ENCODE results near the gene RREB1. TPM values are rescaled to one million over a fixed set of nuclear protein-coding genes. Genes with fewer than 3 reads are reported as not detected.

The RREB1 gene
- total RNA-seq, 4 donors from 2014 or later, result 73.9 to 214 (median 107) TPM

- no peaks in the 10 kb centered on the region for H3K36me3 ChIP-seq
- no peaks in the 10 kb centered on the region for H3K27me3 ChIP-seq
- peaks cover 46 to 98% (median 73%) of the 10 kb centered on the region in 4 donors for H3K4me1 ChIP-seq
- intact Hi-C loops (cut with DNase I; ENCODE audit: low total_unique reads) (loop anchor here (5.0 kb wide), 1 partner anchor 51 kb away; the partner anchor contains the start of gene RREB1), in situ Hi-C loops (cut with MboI; ENCODE audit: low pct_ligation_motif_present in 1 of 4, low pct_unique_long_range_greater_than_20kb in 1 of 4, low sequenced_read_pairs in 3 of 4) (no loop called here)
- no peaks in the 10 kb centered on the region for H3K9me3 ChIP-seq
- H3K4me3 ChIP-seq, result no peak overlapping the region
- WGBS, 2 donors (ENCODE audit: low coverage in 1 of 2), result 75% methylated on average over 5 to 6 of the region's 6 CpGs
- H3K27ac ChIP-seq, result peak overlapping the region; percentile 7 to 66 (median 42)
- DNase-seq, result no peak
- TF ChIP-seq EP300 (IDR thresholded peaks at IDR 0.05; ENCODE audit: low read depth) (no peak), POLR2AphosphoS5 (IDR thresholded peaks at IDR 0.05) (no peak), POLR2A (IDR thresholded peaks at IDR 0.05) (no peak), CTCF (IDR thresholded peaks at IDR 0.05) (no peak)
Observed at GRCh38 chr6:7157752-7158616, 50.2 kb downstream of the RREB1 start.

DNA sequence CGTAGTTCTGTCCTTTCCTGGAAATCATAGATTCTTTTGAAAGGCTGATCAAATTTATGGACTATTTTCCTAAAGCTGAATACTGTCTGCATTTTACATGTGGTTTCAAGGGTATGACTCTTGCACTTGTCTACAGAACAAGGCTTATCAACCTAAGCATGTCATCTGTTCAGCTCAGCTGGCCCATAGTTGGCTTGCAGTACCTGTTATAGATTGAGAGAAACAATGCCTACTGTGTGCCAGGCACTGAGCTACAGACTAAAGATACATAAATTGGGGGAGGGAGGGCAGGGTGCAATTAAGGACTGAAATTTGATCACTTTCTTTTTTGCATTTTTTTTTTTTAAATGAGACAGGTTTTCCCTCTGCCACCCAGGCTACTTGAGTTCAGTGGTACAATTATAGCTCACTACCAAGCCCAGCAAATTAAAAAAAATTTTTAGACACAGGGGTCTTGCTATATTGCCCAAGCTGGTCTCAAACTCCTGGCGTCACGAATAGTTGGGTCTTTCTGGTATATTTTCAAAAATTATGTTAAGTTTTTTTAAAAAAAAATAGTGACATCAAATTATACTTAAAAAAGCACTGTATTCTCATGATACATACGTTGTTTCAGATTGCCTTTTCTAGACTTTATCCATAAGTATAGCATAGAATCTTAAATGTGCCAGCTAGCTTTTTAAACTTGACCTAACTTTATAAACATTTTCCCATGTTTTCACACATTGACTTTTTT is 52.2 kb downstream of the RREB1 start:
- in situ Hi-C loops (cut with MboI; ENCODE audit: low pct_ligation_motif_present in 1 of 4, low pct_unique_long_range_greater_than_20kb in 1 of 4, low sequenced_read_pairs in 3 of 4) (no loop called here), intact Hi-C loops (cut with DNase I; ENCODE audit: low total_unique reads) (loop anchor here (5.0 kb wide), 1 partner anchor 53 kb away; the partner anchor contains the start of gene RREB1)
- Histone ChIP-seq H3K4me1 (peaks cover 45 to 97% (median 83%) of the 10 kb centered on the region in 4 donors), H3K27ac (peak overlapping the region; percentile 4 to 84 (median 62)), H3K27me3 (no peaks in the 10 kb centered on the region), H3K4me3 (no peak overlapping the region), H3K9me3 (no peaks in the 10 kb centered on the region), H3K36me3 (no peaks in the 10 kb centered on the region)
- DNase-seq, result no peak
- no peak for TF ChIP-seq EP300 (IDR thresholded peaks at IDR 0.05; ENCODE audit: low read depth)
- no peak for TF ChIP-seq POLR2AphosphoS5 (IDR thresholded peaks at IDR 0.05)
- TF ChIP-seq POLR2A (IDR thresholded peaks at IDR 0.05), result no peak
- no peak for TF ChIP-seq CTCF (IDR thresholded peaks at IDR 0.05)
- WGBS, 2 donors (ENCODE audit: low coverage in 1 of 2), result 80 to 86% methylated on average over 4 of the region's 4 CpGs

DNA sequence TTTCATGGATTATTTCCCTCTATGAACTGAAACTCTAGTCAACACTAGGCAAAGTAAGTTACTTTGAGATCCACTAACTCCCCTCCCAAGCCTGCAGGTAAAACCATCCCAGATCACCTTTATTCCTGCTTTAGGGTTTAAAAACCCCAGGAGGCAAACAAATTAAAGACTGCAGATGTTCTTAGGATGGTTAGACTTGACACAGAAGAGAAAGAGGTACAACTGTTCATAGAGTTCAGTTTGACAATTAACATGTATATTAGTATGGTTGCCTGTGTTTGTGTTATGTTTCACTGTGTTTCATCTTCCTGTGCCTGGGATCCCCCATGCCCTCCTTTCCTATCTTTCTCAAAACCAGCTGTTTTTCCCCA is 53.5 kb downstream of the RREB1 start:
- TF ChIP-seq POLR2AphosphoS5 (IDR thresholded peaks at IDR 0.05), result no peak
- TF ChIP-seq CTCF (IDR thresholded peaks at IDR 0.05), result no peak
- no peak for TF ChIP-seq EP300 (IDR thresholded peaks at IDR 0.05; ENCODE audit: low read depth)
- intact Hi-C loops (cut with DNase I; ENCODE audit: low total_unique reads) (no loop called here), in situ Hi-C loops (cut with MboI; ENCODE audit: low pct_ligation_motif_present in 1 of 4, low pct_unique_long_range_greater_than_20kb in 1 of 4, low sequenced_read_pairs in 3 of 4) (no loop called here)
- no peaks in the 10 kb centered on the region for H3K27me3 ChIP-seq
- no peaks in the 10 kb centered on the region for H3K36me3 ChIP-seq
- H3K4me3 ChIP-seq, result no peak overlapping the region
- H3K4me1 ChIP-seq, result peaks cover 51 to 97% (median 86%) of the 10 kb centered on the region in 4 donors
- H3K9me3 ChIP-seq, result no peaks in the 10 kb centered on the region
- no peak for DNase-seq
- peak overlapping the region; percentile 45 to 84 (median 62) for H3K27ac ChIP-seq

DNA sequence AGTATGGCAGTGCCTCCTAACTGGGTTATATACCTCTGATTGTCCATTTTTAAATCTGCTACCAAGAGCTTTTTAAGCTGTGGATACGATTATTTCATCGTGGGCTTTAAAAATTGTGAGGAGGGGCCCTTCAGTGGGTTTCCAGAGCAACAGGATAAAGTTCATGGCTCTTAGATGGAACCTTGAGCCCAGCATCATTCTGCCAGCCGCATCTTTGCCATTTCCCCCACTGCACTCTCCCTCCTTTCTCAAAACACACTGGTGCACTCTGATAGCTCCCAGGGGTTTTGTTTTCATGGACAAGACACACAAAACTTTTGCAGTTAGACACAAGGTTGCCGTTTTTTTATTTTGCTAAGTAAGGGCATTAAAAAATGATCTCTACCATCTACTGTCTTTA is 54.1 kb downstream of the RREB1 start:
- TF ChIP-seq POLR2A (IDR thresholded peaks at IDR 0.05), result no peak
- no peak for TF ChIP-seq CTCF (IDR thresholded peaks at IDR 0.05)
- TF ChIP-seq POLR2AphosphoS5 (IDR thresholded peaks at IDR 0.05), result no peak
- TF ChIP-seq EP300 (IDR thresholded peaks at IDR 0.05; ENCODE audit: low read depth), result no peak
- Histone ChIP-seq H3K4me1 (peaks cover 50 to 97% (median 87%) of the 10 kb centered on the region in 4 donors), H3K36me3 (no peaks in the 10 kb centered on the region), H3K27me3 (no peaks in the 10 kb centered on the region), H3K27ac (peak overlapping the region; percentile 45 to 84 (median 62)), H3K9me3 (no peaks in the 10 kb centered on the region), H3K4me3 (no peak overlapping the region)
- DNase-seq, result no peak
- intact Hi-C loops (cut with DNase I; ENCODE audit: low total_unique reads) (no loop called here), in situ Hi-C loops (cut with MboI; ENCODE audit: low pct_ligation_motif_present in 1 of 4, low pct_unique_long_range_greater_than_20kb in 1 of 4, low sequenced_read_pairs in 3 of 4) (no loop called here)
- WGBS, 2 donors (ENCODE audit: low coverage in 1 of 2), result 81 to 86% methylated on average over 4 of the region's 4 CpGs

Data from transverse colon (tissue), 4 donors.